Measurements from ENCODE around the gene ZNF598. TPM values are rescaled to one million over a fixed set of nuclear protein-coding genes. Genes with fewer than 3 reads are reported as not detected.

ZNF598 gene
- total RNA-seq, 1 experiment from 2014 or later, result 57.4 TPM

DNA sequence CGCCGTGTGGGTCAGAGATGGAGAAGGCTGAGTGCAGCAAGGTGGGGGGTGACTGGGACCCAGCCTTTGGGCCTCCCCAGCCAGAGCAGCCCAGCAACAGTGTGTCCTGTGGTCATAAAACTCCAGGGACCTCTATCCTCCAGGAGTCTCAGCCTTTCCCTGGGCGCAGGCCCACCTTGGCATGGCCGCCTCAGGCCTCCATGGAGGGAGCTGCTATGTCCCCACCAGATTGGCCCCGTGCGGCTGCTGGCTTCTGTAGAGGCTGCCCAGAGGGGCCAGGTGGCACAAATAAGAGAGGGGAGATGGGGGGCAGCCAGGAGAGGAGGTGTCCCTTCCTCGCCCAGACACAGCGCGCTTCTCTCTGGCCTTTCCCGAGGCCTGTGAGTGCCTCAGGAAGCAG, 22.4 kb downstream of the ZNF598 start:
- CTCF ChIA-PET, result no interaction called here
- Histone ChIP-seq H3K4me1 (ENCODE audit: control insufficient read depth in 1 of 2, insufficient read depth in 2 of 2, low read length in 2 of 2) (peaks cover 28 to 51% of the 10 kb centered on the region in 2 experiments), H3K27me3 (ENCODE audit: insufficient read depth, low read length) (no peaks in the 10 kb centered on the region), H4K20me1 (ENCODE audit: insufficient read depth) (no peaks in the 10 kb centered on the region), H3K36me3 (ENCODE audit: control insufficient read depth in 1 of 2, insufficient read depth in 2 of 2, low read length in 2 of 2) (peaks cover 6 to 14% of the 10 kb centered on the region in 2 experiments; a peak in 2 of 4 replicates), H3K9ac (ENCODE audit: low read length) (no peak overlapping the region), H3K79me2 (ENCODE audit: insufficient read depth, low read length) (peaks cover 20% of the 10 kb centered on the region), H3K9me2 (ENCODE audit: insufficient read depth) (no peaks in the 10 kb centered on the region), H3K4me2 (ENCODE audit: low read length) (no peak overlapping the region), H3K9me3 (ENCODE audit: control insufficient read depth in 1 of 2, insufficient read depth in 1 of 2, low read depth in 1 of 2, low read length in 2 of 2) (no peaks in the 10 kb centered on the region), H3K27ac (ENCODE audit: low read depth, low read length) (no peak overlapping the region), H3K4me3 (replicated peaks in 1 of 2; ENCODE audit: low read depth in 1 of 2, low read length in 2 of 2) (no peak overlapping the region), H2AFZ (ENCODE audit: low read depth, low read length, poor library complexity, severe bottlenecking) (no peak overlapping the region)
- POLR2A ChIA-PET, result interaction anchor here (1.3 kb wide), 1 partner anchor 22 kb away, joined by 3 read pairs; the partner anchor contains the start of gene RPS2
- no peak for DNase-seq (ENCODE audit: low read depth, low spot score)
- TF ChIP-seq, protein P1, sequence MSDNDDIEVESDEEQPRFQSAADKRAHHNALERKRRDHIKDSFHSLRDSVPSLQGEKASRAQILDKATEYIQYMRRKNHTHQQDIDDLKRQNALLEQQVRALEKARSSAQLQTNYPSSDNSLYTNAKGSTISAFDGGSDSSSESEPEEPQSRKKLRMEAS (IDR thresholded peaks at IDR 0.05), result no peak
- TF ChIP-seq, protein P2, sequence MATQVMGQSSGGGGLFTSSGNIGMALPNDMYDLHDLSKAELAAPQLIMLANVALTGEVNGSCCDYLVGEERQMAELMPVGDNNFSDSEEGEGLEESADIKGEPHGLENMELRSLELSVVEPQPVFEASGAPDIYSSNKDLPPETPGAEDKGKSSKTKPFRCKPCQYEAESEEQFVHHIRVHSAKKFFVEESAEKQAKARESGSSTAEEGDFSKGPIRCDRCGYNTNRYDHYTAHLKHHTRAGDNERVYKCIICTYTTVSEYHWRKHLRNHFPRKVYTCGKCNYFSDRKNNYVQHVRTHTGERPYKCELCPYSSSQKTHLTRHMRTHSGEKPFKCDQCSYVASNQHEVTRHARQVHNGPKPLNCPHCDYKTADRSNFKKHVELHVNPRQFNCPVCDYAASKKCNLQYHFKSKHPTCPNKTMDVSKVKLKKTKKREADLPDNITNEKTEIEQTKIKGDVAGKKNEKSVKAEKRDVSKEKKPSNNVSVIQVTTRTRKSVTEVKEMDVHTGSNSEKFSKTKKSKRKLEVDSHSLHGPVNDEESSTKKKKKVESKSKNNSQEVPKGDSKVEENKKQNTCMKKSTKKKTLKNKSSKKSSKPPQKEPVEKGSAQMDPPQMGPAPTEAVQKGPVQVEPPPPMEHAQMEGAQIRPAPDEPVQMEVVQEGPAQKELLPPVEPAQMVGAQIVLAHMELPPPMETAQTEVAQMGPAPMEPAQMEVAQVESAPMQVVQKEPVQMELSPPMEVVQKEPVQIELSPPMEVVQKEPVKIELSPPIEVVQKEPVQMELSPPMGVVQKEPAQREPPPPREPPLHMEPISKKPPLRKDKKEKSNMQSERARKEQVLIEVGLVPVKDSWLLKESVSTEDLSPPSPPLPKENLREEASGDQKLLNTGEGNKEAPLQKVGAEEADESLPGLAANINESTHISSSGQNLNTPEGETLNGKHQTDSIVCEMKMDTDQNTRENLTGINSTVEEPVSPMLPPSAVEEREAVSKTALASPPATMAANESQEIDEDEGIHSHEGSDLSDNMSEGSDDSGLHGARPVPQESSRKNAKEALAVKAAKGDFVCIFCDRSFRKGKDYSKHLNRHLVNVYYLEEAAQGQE (IDR thresholded peaks at IDR 0.05; ENCODE audit: low read depth), result no peak
- TF ChIP-seq CEBPB (IDR thresholded peaks at IDR 0.05; ENCODE audit: low read depth) (no peak), ZNF274 (IDR thresholded peaks at IDR 0.05; ENCODE audit: low read depth, low read length) (no peak), ELF1 (IDR thresholded peaks at IDR 0.05; ENCODE audit: borderline replicate concordance, low read depth) (no peak), ATF3 (IDR thresholded peaks at IDR 0.05) (no peak), CBX3 (IDR thresholded peaks at IDR 0.05; ENCODE audit: low read depth) (no peak), JUND (IDR thresholded peaks at IDR 0.05) (no peak), EGR1 (IDR thresholded peaks at IDR 0.05; ENCODE audit: low read depth) (no peak), ZFX (IDR thresholded peaks at IDR 0.05) (no peak)
- intact Hi-C loops (cut with micrococcal nuclease), result no loop called here
- no TSS peak for BruUV-seq (replicated peaks)
- no peak for ATAC-seq
- RAD21 ChIA-PET (ENCODE audit: low non-redundant PET in 1 of 2, low total read pairs in 2 of 2, uncharacterized antibody in 2 of 2, unreplicated experiment in 2 of 2), result no interaction called here
